Epithelial cell of proximal tubule (primary cell): ENCODE results near the gene TBCEL. TPM values are rescaled to one million over a fixed set of nuclear protein-coding genes. Genes with fewer than 3 reads are reported as not detected.

Experiments used
- DNase-seq: peaks from one replicate; pipeline ENCODE4 v3.0.0-alpha.2; 2011; ENCODE audit warnings: low read depth
- H3K4me3 ChIP-seq: 2 replicates; pipeline ENCODE4 v1.5.1; 2011; ENCODE audit warnings: low read depth, mild to moderate bottlenecking, low read length
- total RNA-seq: library from RNA; depleted of rRNA; stranded (reverse); fragments of >200 nt; gene quantifications from 2 replicates; pipeline ENCODE4 v1.2.3, GENCODE V29; 2015
- TF ChIP-seq, protein P1 (sequence below): conservative IDR thresholded peaks from 2 replicates; pipeline ENCODE4 v1.5.1; 2012; ENCODE audit warnings: low read depth, mild to moderate bottlenecking, low read length

The TBCEL gene
- total RNA-seq, 1 donor from 2014 or later, result 6.1 TPM

DNA sequence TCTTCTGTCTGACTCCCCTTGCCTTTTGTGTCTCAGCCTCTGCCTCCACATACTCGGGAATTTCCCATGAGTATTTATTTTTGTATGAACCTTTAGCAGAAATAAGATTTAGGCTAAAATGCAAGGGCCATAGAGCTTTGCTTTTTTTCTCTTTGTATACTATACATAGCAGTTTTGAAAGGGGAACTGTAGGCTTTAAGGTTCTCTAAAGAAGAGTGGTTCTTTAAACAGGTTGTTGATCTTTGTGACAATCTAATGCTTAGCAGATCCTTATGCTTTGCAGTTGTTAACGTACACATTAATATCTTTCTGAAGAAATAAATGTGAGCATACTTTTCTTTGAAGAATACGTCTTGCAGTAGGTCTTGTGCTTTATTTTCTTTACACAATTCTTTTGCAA, 35.0 kb downstream of the TBCEL start:
- no peak for DNase-seq
- no peak overlapping the region for H3K4me3 ChIP-seq
- TF ChIP-seq, protein P1, sequence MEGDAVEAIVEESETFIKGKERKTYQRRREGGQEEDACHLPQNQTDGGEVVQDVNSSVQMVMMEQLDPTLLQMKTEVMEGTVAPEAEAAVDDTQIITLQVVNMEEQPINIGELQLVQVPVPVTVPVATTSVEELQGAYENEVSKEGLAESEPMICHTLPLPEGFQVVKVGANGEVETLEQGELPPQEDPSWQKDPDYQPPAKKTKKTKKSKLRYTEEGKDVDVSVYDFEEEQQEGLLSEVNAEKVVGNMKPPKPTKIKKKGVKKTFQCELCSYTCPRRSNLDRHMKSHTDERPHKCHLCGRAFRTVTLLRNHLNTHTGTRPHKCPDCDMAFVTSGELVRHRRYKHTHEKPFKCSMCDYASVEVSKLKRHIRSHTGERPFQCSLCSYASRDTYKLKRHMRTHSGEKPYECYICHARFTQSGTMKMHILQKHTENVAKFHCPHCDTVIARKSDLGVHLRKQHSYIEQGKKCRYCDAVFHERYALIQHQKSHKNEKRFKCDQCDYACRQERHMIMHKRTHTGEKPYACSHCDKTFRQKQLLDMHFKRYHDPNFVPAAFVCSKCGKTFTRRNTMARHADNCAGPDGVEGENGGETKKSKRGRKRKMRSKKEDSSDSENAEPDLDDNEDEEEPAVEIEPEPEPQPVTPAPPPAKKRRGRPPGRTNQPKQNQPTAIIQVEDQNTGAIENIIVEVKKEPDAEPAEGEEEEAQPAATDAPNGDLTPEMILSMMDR, result no peak

DNA sequence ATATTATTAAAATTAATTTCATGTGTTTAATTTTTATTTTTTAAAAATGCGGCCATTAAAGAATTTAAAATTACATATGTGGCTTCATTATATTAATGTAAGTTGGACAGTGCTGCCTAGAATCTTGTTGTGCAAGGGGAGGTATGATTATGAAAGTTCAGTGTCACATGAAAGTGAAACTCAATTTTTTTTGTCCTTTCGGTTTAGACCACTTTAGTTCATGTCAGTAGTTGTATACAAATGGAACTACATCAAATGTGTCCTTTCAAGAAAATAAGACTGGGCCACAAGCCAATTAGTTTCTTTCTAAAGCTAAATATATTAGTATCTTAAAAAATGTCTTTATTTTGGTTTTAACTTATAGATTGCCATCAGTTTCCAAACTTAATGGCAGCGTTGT, 35.7 kb downstream of the TBCEL start:
- TF ChIP-seq, protein P1, result no peak
- no peak overlapping the region for H3K4me3 ChIP-seq
- DNase-seq, result no peak

DNA sequence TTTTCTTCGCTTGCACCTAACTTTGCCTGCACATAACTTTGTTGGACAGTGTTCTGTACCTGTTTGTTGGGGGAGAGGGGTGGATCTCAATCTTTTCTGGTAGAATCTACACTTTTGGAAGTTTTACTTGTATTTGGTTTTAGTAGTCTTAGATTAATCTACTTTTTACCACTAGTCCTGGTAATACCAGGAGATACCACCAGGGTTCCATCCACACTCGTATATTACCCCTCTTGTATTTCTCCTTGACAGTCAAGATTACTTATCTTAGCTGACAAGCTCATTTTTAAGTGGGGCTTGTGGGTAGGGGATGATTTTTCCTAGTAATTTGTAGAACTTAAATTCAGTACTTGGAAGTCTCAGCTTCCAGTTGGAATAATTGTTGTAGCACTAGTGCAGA, 39.8 kb downstream of the TBCEL start:
- DNase-seq, result no peak
- TF ChIP-seq, protein P1, result peak; percentile 43
- H3K4me3 ChIP-seq, result no peak overlapping the region

DNA sequence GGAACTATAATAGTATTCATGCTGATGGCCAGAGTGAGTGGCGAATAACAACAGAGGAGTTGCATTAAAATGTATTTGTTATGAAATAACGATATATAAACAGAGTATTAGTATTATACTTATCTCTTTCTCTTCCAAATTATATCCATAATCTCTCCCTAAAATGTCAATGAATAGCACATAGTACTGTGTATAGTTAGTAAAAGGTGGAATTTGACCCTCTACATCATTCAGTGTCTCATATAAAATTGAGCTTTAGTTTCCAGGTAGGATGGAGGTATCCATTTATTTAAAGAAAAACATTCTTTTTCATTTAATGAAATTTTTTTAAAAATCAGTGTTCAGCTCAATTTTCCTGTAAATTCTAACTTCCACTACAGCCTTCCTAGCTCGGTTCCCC, 42.7 kb downstream of the TBCEL start:
- no peak overlapping the region for H3K4me3 ChIP-seq
- TF ChIP-seq, protein P1, result no peak
- no peak for DNase-seq

DNA sequence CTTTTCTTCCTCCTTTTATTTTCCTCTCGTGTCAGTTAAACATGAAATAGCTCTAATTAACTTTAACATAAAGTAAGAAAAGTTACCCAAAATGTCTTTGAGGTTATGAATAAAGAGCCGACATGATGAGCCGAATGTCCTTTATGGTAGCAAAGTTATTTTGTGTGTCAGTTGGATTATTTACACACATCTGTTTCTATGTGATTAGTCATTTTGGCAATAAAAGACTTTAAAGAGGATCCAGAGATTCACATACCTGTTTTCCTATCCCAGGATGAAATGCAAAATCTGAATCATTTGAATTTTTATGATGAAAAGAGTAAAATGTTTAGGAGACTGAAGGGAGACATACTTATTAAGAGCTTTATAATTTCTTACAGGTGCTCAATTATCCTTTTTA, 43.1 kb downstream of the TBCEL start:
- no peak for DNase-seq
- H3K4me3 ChIP-seq, result no peak overlapping the region
- TF ChIP-seq, protein P1, result no peak

DNA sequence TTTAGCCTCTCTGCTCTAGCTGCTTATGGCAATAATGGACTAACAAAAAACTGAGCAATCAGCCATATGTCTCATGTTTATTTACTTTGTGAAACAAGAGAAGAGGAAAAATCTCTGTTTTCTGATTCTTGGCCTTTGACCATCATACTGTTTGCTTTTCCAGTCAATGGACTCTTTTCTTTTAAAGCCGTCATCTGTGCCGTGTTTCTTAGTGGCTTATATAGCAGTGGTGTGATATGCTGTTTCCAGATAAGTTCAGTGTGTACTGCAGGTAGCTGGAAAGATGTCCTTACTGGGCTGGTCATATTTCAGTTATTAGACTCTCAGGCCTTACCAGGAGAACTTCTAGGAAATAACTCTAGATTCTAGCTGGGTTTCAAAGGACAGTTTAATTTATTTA, 43.6 kb downstream of the TBCEL start:
- TF ChIP-seq, protein P1, result no peak
- no peak for DNase-seq
- no peak overlapping the region for H3K4me3 ChIP-seq

DNA sequence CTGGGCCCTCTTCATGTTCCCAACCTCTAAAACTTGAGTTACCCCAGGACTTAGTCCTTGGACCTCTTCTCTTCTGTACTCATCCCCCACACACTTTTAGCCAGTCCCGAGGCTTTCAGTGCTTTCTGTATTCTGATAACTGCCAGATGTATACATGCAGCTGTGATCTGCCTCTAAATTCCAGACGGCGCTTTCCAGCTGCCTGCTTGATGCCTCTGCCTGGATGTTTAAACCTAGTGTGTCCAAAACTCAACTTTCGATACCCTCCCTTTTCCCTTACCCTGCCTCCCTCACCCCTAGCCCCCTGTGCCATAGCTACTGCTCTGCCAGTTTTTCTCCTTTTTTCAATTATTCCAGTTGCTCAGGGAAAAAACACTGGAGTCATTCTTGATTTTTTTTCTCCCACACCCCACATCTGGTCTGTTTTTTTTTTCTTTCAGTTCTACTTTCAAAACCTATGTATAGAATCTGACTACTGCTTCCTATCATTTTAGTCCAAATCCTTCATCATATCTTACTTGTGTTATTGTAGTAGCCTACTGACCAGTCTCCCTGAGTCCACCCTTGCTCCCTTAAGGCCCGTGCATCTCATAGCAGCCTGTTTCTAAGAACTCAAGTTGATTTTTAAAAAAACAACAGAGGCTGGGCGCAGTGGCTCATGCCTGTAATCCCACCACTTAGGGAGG, 44.2 kb downstream of the TBCEL start:
- H3K4me3 ChIP-seq, result no peak overlapping the region
- TF ChIP-seq, protein P1, result no peak
- no peak for DNase-seq
